ENCODE results near the gene PAPOLB. TPM values are rescaled to one million over a fixed set of nuclear protein-coding genes. Genes with fewer than 3 reads are reported as not detected.

The PAPOLB gene
- total RNA-seq, 1 donor, result 0.18 TPM

DNA sequence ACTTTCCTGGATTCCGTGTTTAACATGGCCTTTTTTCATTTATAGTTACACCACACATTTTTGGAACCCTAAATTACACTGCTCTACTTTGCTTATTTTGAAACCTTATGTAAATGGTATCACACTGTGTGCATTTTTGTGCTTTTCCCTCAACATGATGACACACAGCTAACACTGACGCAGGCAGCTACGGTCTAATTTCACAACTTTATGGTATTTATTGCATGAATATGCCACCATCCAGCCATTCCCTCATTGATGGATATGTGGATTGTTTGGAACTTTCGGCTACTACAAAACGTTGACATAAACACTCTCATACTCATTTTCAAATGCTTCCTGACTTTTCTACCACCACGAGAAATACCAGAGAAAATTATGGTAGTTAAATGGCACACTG is 6.9 kb downstream of the PAPOLB start:
- H3K4me3 ChIP-seq (ENCODE audit: low read depth, low read length), result no peak overlapping the region
- DNase-seq (ENCODE audit: low read depth), result no peak
- TF ChIP-seq, protein P1, sequence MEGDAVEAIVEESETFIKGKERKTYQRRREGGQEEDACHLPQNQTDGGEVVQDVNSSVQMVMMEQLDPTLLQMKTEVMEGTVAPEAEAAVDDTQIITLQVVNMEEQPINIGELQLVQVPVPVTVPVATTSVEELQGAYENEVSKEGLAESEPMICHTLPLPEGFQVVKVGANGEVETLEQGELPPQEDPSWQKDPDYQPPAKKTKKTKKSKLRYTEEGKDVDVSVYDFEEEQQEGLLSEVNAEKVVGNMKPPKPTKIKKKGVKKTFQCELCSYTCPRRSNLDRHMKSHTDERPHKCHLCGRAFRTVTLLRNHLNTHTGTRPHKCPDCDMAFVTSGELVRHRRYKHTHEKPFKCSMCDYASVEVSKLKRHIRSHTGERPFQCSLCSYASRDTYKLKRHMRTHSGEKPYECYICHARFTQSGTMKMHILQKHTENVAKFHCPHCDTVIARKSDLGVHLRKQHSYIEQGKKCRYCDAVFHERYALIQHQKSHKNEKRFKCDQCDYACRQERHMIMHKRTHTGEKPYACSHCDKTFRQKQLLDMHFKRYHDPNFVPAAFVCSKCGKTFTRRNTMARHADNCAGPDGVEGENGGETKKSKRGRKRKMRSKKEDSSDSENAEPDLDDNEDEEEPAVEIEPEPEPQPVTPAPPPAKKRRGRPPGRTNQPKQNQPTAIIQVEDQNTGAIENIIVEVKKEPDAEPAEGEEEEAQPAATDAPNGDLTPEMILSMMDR (IDR thresholded peaks at IDR 0.05; ENCODE audit: insufficient read depth, low read length), result no peak

DNA sequence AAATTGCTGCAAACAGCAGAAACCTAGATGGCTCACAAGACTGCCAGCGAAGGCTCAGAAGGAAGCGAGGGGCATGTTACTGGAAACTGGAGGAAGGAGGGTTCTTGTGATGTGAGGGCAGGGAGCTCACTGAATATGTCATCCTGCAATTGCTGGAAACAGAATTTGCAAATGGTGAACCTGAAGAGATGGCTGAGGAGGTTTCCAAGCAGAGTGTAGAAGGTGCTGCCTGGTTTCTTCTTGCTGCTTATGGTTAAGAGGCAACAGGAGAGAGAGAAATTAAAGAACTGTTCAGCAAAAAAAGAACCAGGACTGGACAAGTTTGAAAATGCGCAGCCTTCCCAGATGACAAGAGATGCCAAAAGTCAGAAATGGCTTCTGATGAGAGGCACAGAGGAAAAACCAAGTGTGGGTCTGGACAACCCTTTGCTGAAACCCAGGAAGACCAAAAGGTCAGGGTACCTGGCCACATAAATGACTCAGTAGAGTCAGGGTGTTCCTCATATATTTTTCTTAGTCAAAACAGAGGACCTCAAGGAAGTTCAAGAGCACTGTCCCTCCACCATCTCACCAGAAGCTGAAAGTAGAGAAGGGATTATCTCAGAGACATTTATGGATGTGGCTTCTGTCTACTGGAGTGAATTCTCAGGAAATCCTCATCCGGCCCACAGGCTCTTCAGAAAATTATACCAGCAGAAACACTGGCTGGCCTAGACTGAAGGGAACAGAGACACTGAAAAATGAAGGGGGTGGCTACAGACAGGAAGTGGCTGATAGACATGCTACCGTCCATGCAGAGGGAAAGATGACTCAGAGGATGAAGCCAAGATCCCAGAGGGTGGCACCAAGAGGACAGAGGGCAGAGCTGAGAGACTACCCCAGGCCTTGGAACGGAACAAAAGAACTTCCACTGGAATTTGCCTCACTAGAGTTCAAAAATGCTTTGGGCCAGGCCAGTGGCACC is 10.1 kb downstream of the PAPOLB start:
- no peak for DNase-seq (ENCODE audit: low read depth)
- H3K4me3 ChIP-seq (ENCODE audit: low read depth, low read length), result no peak overlapping the region
- TF ChIP-seq, protein P1 (IDR thresholded peaks at IDR 0.05; ENCODE audit: insufficient read depth, low read length), result no peak

DNA sequence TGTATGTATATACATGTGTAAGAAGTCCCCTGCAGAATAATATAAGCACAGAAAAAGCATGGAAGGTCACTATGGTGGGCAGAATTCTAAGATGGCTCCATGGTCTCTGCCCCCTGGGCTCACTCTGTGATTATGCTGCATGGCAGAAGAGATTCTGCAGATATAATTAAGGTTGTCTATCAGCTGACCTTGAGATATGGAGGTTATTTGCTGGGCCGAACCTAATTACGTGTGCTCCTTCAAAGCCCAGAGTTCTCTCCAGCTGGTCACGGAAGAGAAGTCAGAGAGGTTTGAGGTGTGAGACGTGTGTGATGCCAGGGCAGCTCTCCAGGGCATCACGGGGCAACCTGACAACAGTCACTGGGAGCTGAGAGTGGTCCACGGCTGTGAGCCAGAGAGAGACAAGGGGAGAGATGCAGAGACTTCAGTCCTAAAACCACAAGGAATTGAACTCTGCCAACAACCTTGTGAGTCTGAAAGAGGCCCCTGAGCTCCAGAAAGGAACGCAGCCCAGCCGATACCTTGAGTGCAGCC is 11.5 kb downstream of the PAPOLB start:
- TF ChIP-seq, protein P1 (IDR thresholded peaks at IDR 0.05; ENCODE audit: insufficient read depth, low read length), result no peak
- DNase-seq (ENCODE audit: low read depth), result no peak
- H3K4me3 ChIP-seq (ENCODE audit: low read depth, low read length), result no peak overlapping the region

DNA sequence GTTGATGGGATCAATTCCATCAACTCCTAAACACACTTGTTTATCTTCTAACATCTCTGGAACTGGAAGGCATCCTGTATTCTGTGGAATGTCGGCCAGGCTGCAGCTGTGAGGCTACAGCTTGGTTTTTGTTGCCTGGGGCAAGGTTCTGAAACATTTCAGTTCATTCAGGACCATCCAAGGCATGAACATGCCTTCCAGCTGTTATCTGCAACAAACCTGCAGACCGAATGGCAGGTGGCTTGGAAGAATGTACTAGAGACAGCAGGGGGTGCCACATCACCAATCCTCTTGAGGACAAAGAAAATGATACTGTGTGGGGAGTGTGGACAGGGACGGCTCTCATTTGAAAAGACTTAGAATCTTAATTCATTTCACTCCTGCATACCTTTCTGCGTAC is 12.4 kb downstream of the PAPOLB start:
- TF ChIP-seq, protein P1 (IDR thresholded peaks at IDR 0.05; ENCODE audit: insufficient read depth, low read length), result peak; percentile 24
- no peak overlapping the region for H3K4me3 ChIP-seq (ENCODE audit: low read depth, low read length)
- peak; percentile 35 for DNase-seq (ENCODE audit: low read depth)

DNA sequence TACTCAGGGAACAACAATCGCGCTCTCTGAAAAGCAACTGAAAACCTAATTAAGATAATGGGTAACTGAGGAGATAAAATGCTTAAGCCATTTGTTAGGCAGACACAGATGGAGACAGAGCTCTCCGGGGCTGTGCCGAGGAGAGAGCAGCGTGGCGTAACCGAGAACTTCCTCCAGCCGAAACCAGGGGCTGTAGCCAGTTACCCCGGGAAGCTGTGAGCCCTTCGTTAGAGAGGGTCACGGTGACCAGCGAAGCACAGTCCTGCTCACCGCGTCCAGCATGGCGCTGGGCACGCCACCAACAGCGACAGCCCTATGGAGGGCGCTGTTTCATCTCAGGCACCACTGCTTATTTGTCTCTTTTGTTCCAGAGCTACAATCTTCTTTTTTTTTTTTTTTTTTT is 16.1 kb downstream of the PAPOLB start:
- peak; percentile 20 for DNase-seq (ENCODE audit: low read depth)
- peak overlapping the region; percentile 29 for H3K4me3 ChIP-seq (ENCODE audit: low read depth, low read length)
- TF ChIP-seq, protein P1 (IDR thresholded peaks at IDR 0.05; ENCODE audit: insufficient read depth, low read length), result peak; percentile 32

DNA sequence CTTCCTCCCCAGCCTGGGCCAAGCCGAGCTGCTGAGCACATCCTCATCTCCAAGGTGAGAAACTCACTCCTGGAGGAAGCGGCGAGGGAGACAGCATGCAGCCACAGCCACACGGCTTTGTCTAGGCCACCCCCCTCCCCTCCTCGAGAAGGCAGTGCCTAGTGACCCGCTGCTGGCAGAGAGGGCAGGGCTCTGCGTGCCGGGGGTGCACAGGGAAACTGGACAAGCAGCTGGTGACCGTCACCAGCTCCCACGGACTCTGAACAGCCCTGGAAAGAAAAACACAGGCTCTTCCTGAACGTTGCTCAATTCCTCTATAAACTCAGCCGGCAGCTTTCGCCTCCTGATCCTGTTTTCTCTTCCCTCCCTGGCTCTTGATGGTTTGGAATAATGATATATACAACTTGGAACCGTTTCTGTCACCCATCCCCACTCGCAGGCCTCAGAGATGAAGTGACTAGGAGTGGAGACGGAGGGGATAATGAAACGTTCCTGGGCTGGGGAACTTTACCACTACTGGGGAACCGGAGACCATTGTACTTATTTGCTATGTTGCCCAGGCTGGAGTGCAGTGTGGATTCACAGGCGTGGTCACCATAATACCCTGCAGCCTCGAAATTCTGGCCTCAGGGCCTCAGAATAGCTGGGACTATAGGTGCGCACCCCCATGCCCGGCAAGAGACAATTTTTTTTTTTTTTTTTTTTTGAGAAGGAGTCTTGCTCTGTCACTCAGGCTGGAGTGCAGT is 19.3 kb downstream of the PAPOLB start:
- H3K4me3 ChIP-seq (ENCODE audit: low read depth, low read length), result no peak overlapping the region
- TF ChIP-seq, protein P1 (IDR thresholded peaks at IDR 0.05; ENCODE audit: insufficient read depth, low read length), result no peak
- no peak for DNase-seq (ENCODE audit: low read depth)
